Hematopoietic multipotent progenitor cell treated with erythropoietin and hydrocortisone succinate and interleukin-3 and kit ligand, for 6 days (in vitro differentiated cells): ENCODE measurements around the gene SF3A1.
"Not testable (repeated sequence)": the region's sequence is repeated elsewhere in the genome, so short reads cannot be mapped to it uniquely, and the experiment has no call there.

Experiments used
- DNase-seq: peaks from one replicate; pipeline ENCODE4 v3.0.0-alpha.2; 2015

SF3A1 gene

GRCh38 chr22:30347255-30347892 lies 9.3 kb downstream of the SF3A1 start:
- DNase-seq: no peak

GRCh38 chr22:30344447-30345200 lies 12.1 kb downstream of the SF3A1 start:
- DNase-seq: no peak

GRCh38 chr22:30340911-30341685 lies 15.6 kb downstream of the SF3A1 start:
- no peak for DNase-seq

- no peak for DNase-seq
Measured at GRCh38 chr22:30338802-30339201, 17.9 kb downstream of the SF3A1 start.

- not testable (repeated sequence) for DNase-seq
Measured at GRCh38 chr22:30338341-30338740, 18.4 kb downstream of the SF3A1 start.

- DNase-seq: no peak
Measured at GRCh38 chr22:30337461-30337778, 19.3 kb downstream of the SF3A1 start.

- DNase-seq: no peak
Measured at GRCh38 chr22:30336752-30337460, 19.8 kb downstream of the SF3A1 start.

GRCh38 chr22:30335236-30335635 lies 21.5 kb downstream of the SF3A1 start:
- DNase-seq: no peak

GRCh38 chr22:30334646-30335045 lies 22.0 kb downstream of the SF3A1 start:
- no peak for DNase-seq

GRCh38 chr22:30333707-30334087 lies 23.0 kb downstream of the SF3A1 start:
- no peak for DNase-seq

GRCh38 chr22:30332994-30333706 lies 23.5 kb downstream of the SF3A1 start:
- no peak for DNase-seq

- no peak for DNase-seq
Measured at GRCh38 chr22:30332551-30332950, 24.1 kb downstream of the SF3A1 start.

- no peak for DNase-seq
Measured at GRCh38 chr22:30328466-30329049, 28.1 kb downstream of the SF3A1 start.

GRCh38 chr22:30327864-30328345 lies 28.8 kb downstream of the SF3A1 start:
- no peak for DNase-seq

GRCh38 chr22:30326706-30327362 lies 29.9 kb downstream of the SF3A1 start, which contains the start of gene TBC1D10A:
Gene TBC1D10A, minus strand, starts transcription at chr22:30326941. Its CDS starts 60 bp downstream, at chr22:30326881.
- peak; percentile 95 for DNase-seq

GRCh38 chr22:30326255-30326705 lies 30.4 kb downstream of the SF3A1 start:
- peak; percentile 41 for DNase-seq

- DNase-seq: no peak
Measured at GRCh38 chr22:30325724-30326254, 30.9 kb downstream of the SF3A1 start.

- no peak for DNase-seq
Measured at GRCh38 chr22:30325065-30325720, 31.5 kb downstream of the SF3A1 start.

- peak; percentile 78 for DNase-seq
Measured at GRCh38 chr22:30324014-30324730, 32.5 kb downstream of the SF3A1 start.

GRCh38 chr22:30323246-30323645 lies 33.4 kb downstream of the SF3A1 start:
- no peak for DNase-seq
